ENCODE results near the gene RELN.

GRCh38 chr7:103875718-103876117 lies 113.7 kb downstream of the RELN start:
- no peak for TF ChIP-seq POLR2AphosphoS5 (IDR thresholded peaks at IDR 0.05; ENCODE audit: low read depth, low read length)
- no peak for TF ChIP-seq SIN3A (IDR thresholded peaks at IDR 0.05; ENCODE audit: low read depth)
- no peak for TF ChIP-seq CTCF (IDR thresholded peaks at IDR 0.05 in 2 of 3, conservative IDR thresholded peaks at IDR 0.05 in 1 of 3; ENCODE audit: borderline replicate concordance in 1 of 3, insufficient read depth in 1 of 3, low read depth in 2 of 3, low read length in 2 of 3)
- no peak for TF ChIP-seq POLR2A (IDR thresholded peaks at IDR 0.05; ENCODE audit: borderline replicate concordance, extremely low read depth, insufficient read depth, insufficient read length)
- no peak for TF ChIP-seq EZH2phosphoT487 (IDR thresholded peaks at IDR 0.05; ENCODE audit: borderline replicate concordance)
- no peak for TF ChIP-seq REST (IDR thresholded peaks at IDR 0.05; ENCODE audit: low read depth)
- no peak for TF ChIP-seq CEBPB (IDR thresholded peaks at IDR 0.05; ENCODE audit: low read depth)
- no peak for TF ChIP-seq RAD21 (IDR thresholded peaks at IDR 0.05; ENCODE audit: low read depth)
- TF ChIP-seq SP1 (IDR thresholded peaks at IDR 0.05; ENCODE audit: low read depth) = no peak
- no peak for TF ChIP-seq MAX (IDR thresholded peaks at IDR 0.05)

Data from HCT116 (cell line).